ENCODE results near the gene HRCT1. TPM values are rescaled to one million over a fixed set of nuclear protein-coding genes. Genes with fewer than 3 reads are reported as not detected.
"Not testable (repeated sequence)": the region's sequence is repeated elsewhere in the genome, so short reads cannot be mapped to it uniquely, and the experiment has no call there.

HRCT1 gene
- total and polyA plus RNA-seq, 4 donors = 0.81 to 1.6 (median 1.2) TPM; not detected in 1

- H3K36me3 ChIP-seq (ENCODE audit: control insufficient read depth, insufficient read depth, low read length) = no peaks in the 10 kb centered on the region
- no peak for DNase-seq (ENCODE audit: low read depth in 4 of 6, low spot score in 6 of 6)
- H3K27me3 ChIP-seq (ENCODE audit: control insufficient read depth, insufficient read depth, low read length) = peaks cover 4% of the 10 kb centered on the region
- no peak overlapping the region for H3K4me3 ChIP-seq (ENCODE audit: low read depth, low read length)
- 94% methylated on average over 3 of the region's 3 CpGs for WGBS (ENCODE audit: insufficient coverage)
- H3K4me1 ChIP-seq (ENCODE audit: control insufficient read depth, insufficient read depth, low read length) = no peaks in the 10 kb centered on the region
- no peak overlapping the region for H3K27ac ChIP-seq (ENCODE audit: low read depth, low read length)
- no peaks in the 10 kb centered on the region for H3K9me3 ChIP-seq (ENCODE audit: control insufficient read depth, insufficient read depth, low read length)
Measured at GRCh38 chr9:35891646-35892045, 14.4 kb upstream of the HRCT1 start.

DNA sequence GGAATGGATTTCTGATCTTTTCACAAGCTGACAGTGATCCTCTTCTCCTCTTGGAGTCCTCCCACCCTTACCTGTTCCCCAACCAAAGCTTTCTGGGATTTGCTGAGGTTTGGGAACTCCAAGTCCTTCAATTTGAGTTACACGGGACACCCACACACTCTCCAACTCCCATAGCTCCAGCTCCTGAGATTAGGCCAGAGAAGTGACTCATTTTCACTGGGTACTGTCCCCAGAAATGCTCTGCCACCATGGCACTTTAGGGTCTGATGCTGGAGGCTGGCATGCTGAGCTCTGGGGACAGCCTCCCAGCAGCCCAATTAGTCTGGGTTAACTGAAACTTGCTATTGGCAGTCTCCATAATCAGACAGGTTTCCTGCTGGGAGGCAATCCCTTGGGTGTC is 14.0 kb upstream of the HRCT1 start:
- DNase-seq (ENCODE audit: low read depth in 4 of 6, low spot score in 6 of 6) = no peak
- H3K36me3 ChIP-seq (ENCODE audit: control insufficient read depth, insufficient read depth, low read length) = no peaks in the 10 kb centered on the region
- WGBS (ENCODE audit: insufficient coverage) = 67% methylated on average over 1 of the region's 1 CpG
- H3K27ac ChIP-seq (ENCODE audit: low read depth, low read length) = no peak overlapping the region
- no peak overlapping the region for H3K4me3 ChIP-seq (ENCODE audit: low read depth, low read length)
- H3K4me1 ChIP-seq (ENCODE audit: control insufficient read depth, insufficient read depth, low read length) = no peaks in the 10 kb centered on the region
- no peaks in the 10 kb centered on the region for H3K9me3 ChIP-seq (ENCODE audit: control insufficient read depth, insufficient read depth, low read length)
- H3K27me3 ChIP-seq (ENCODE audit: control insufficient read depth, insufficient read depth, low read length) = peaks cover 4% of the 10 kb centered on the region

DNA sequence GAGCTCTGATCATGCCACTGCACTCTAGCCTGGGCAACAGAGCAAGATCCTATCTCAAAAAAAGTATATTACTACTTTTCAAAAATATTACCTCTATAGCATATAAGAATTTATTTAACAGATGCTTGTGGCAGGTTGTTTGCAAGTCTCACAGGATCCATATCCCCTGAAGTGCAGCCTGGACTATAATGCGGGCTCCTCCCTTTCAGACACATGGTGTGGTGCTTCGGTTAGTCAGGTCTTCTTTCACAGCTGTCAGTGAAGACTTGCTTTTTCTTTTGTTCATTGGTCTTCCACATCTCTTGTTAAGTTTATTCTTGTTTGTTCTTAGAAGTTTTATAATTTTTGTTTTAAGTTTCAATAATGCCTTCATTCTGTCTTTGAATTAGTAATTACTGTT is 9.4 kb upstream of the HRCT1 start:
- Histone ChIP-seq H3K9me3 (ENCODE audit: control insufficient read depth, insufficient read depth, low read length) (no peaks in the 10 kb centered on the region), H3K4me3 (ENCODE audit: low read depth, low read length) (no peak overlapping the region), H3K27ac (ENCODE audit: low read depth, low read length) (no peak overlapping the region), H3K4me1 (ENCODE audit: control insufficient read depth, insufficient read depth, low read length) (no peaks in the 10 kb centered on the region), H3K36me3 (ENCODE audit: control insufficient read depth, insufficient read depth, low read length) (no peaks in the 10 kb centered on the region), H3K27me3 (ENCODE audit: control insufficient read depth, insufficient read depth, low read length) (peaks cover 4% of the 10 kb centered on the region)
- no peak for DNase-seq (ENCODE audit: low read depth in 4 of 6, low spot score in 6 of 6)
- WGBS (ENCODE audit: insufficient coverage) = 83% methylated on average over 1 of the region's 2 CpGs

GRCh38 chr9:35897376-35898099 is 8.5 kb upstream of the HRCT1 start:
- H3K27me3 ChIP-seq (ENCODE audit: control insufficient read depth, insufficient read depth, low read length); H3K27ac ChIP-seq (ENCODE audit: low read depth, low read length); H3K9me3 ChIP-seq (ENCODE audit: control insufficient read depth, insufficient read depth, low read length); H3K4me1 ChIP-seq (ENCODE audit: control insufficient read depth, insufficient read depth, low read length); H3K36me3 ChIP-seq (ENCODE audit: control insufficient read depth, insufficient read depth, low read length); DNase-seq (ENCODE audit: low read depth in 4 of 6, low spot score in 6 of 6); H3K4me3 ChIP-seq (ENCODE audit: low read depth, low read length): not testable (repeated sequence)
- 97% methylated on average over 4 of the region's 7 CpGs for WGBS (ENCODE audit: insufficient coverage)

- H3K36me3 ChIP-seq (ENCODE audit: control insufficient read depth, insufficient read depth, low read length) = no peaks in the 10 kb centered on the region
- DNase-seq (ENCODE audit: low read depth in 4 of 6, low spot score in 6 of 6) = no peak
- no peaks in the 10 kb centered on the region for H3K9me3 ChIP-seq (ENCODE audit: control insufficient read depth, insufficient read depth, low read length)
- H3K27me3 ChIP-seq (ENCODE audit: control insufficient read depth, insufficient read depth, low read length) = no peaks in the 10 kb centered on the region
- H3K27ac ChIP-seq (ENCODE audit: low read depth, low read length) = no peak overlapping the region
- H3K4me1 ChIP-seq (ENCODE audit: control insufficient read depth, insufficient read depth, low read length) = no peaks in the 10 kb centered on the region
- no peak overlapping the region for H3K4me3 ChIP-seq (ENCODE audit: low read depth, low read length)
Measured at GRCh38 chr9:35898337-35898736, 7.7 kb upstream of the HRCT1 start.

- Histone ChIP-seq H3K4me1 (ENCODE audit: control insufficient read depth, insufficient read depth, low read length) (peaks cover under 1% of the 10 kb centered on the region), H3K36me3 (ENCODE audit: control insufficient read depth, insufficient read depth, low read length) (no peaks in the 10 kb centered on the region), H3K27ac (ENCODE audit: low read depth, low read length) (no peak overlapping the region), H3K27me3 (ENCODE audit: control insufficient read depth, insufficient read depth, low read length) (no peaks in the 10 kb centered on the region), H3K4me3 (ENCODE audit: low read depth, low read length) (no peak overlapping the region), H3K9me3 (ENCODE audit: control insufficient read depth, insufficient read depth, low read length) (no peaks in the 10 kb centered on the region)
- DNase-seq (ENCODE audit: low read depth in 4 of 6, low spot score in 6 of 6) = no peak
- no CpG with 5 or more reads among the region's 2 CpGs for WGBS (ENCODE audit: insufficient coverage)
Measured at GRCh38 chr9:35899021-35899420, 7.0 kb upstream of the HRCT1 start.

- WGBS (ENCODE audit: insufficient coverage) = 30% methylated on average over 2 of the region's 3 CpGs
- H3K27ac ChIP-seq (ENCODE audit: low read depth, low read length) = no peak overlapping the region
- peaks cover 40% of the 10 kb centered on the region for H3K4me1 ChIP-seq (ENCODE audit: control insufficient read depth, insufficient read depth, low read length)
- H3K4me3 ChIP-seq (ENCODE audit: low read depth, low read length) = no peak overlapping the region
- H3K9me3 ChIP-seq (ENCODE audit: control insufficient read depth, insufficient read depth, low read length) = no peaks in the 10 kb centered on the region
- DNase-seq (ENCODE audit: low read depth in 4 of 6, low spot score in 6 of 6) = peak in 2 of 6 donors; percentile 74 to 85
- no peaks in the 10 kb centered on the region for H3K36me3 ChIP-seq (ENCODE audit: control insufficient read depth, insufficient read depth, low read length)
- no peaks in the 10 kb centered on the region for H3K27me3 ChIP-seq (ENCODE audit: control insufficient read depth, insufficient read depth, low read length)
Measured at GRCh38 chr9:35903049-35903448, 3.0 kb upstream of the HRCT1 start.

DNA sequence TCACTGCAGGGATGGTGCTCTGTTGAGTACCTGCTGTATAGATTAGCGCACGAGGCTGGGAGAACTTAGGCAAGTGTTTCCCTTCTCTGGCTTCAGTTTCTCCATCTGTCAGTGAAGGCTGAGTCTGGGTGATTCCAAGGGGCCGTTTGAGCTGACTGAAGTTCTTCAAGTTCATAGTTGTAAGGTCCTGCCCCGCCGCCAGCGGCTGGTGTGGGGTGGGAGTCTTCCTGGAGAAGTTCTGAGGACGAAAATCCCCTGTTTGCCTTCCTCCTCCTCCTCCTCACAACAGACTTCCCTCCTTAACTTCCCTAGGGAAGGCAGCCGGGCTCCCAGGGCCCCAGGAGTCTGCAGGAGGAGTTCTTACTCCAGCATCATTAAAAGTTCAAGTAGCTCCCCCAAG is 1.7 kb upstream of the HRCT1 start:
- Histone ChIP-seq H3K4me1 (ENCODE audit: control insufficient read depth, insufficient read depth, low read length) (peaks cover 52% of the 10 kb centered on the region), H3K27me3 (ENCODE audit: control insufficient read depth, insufficient read depth, low read length) (peaks cover 2% of the 10 kb centered on the region), H3K9me3 (ENCODE audit: control insufficient read depth, insufficient read depth, low read length) (no peaks in the 10 kb centered on the region), H3K27ac (ENCODE audit: low read depth, low read length) (no peak overlapping the region), H3K36me3 (ENCODE audit: control insufficient read depth, insufficient read depth, low read length) (no peaks in the 10 kb centered on the region), H3K4me3 (ENCODE audit: low read depth, low read length) (no peak overlapping the region)
- DNase-seq (ENCODE audit: low read depth in 4 of 6, low spot score in 6 of 6) = no peak
- 62% methylated on average over 4 of the region's 8 CpGs for WGBS (ENCODE audit: insufficient coverage)

- 76% methylated on average over 8 of the region's 8 CpGs for WGBS (ENCODE audit: insufficient coverage)
- H3K27me3 ChIP-seq (ENCODE audit: control insufficient read depth, insufficient read depth, low read length) = peaks cover 2% of the 10 kb centered on the region
- DNase-seq (ENCODE audit: low read depth in 4 of 6, low spot score in 6 of 6) = no peak
- H3K9me3 ChIP-seq (ENCODE audit: control insufficient read depth, insufficient read depth, low read length) = no peaks in the 10 kb centered on the region
- H3K27ac ChIP-seq (ENCODE audit: low read depth, low read length) = peak overlapping the region; percentile 96
- no peak overlapping the region for H3K4me3 ChIP-seq (ENCODE audit: low read depth, low read length)
- peaks cover 60% of the 10 kb centered on the region for H3K4me1 ChIP-seq (ENCODE audit: control insufficient read depth, insufficient read depth, low read length)
- peaks cover 2% of the 10 kb centered on the region for H3K36me3 ChIP-seq (ENCODE audit: control insufficient read depth, insufficient read depth, low read length)
Measured at GRCh38 chr9:35905051-35905781, 786 bp upstream of the HRCT1 start.
